Raji (cell line): ENCODE measurements around the gene DTL.
A peak's percentile ranks its signal among the peaks of the same experiment; 100 is the strongest.

Experiments
- POLR2A ChIP-seq: IDR thresholded peaks from 2 replicates; pipeline ENCODE4 v1.6.1; 2011; ENCODE audit warnings: low read depth, low read length, control low read depth; ENCODE audit not compliant: insufficient read depth

The DTL gene, protein sequence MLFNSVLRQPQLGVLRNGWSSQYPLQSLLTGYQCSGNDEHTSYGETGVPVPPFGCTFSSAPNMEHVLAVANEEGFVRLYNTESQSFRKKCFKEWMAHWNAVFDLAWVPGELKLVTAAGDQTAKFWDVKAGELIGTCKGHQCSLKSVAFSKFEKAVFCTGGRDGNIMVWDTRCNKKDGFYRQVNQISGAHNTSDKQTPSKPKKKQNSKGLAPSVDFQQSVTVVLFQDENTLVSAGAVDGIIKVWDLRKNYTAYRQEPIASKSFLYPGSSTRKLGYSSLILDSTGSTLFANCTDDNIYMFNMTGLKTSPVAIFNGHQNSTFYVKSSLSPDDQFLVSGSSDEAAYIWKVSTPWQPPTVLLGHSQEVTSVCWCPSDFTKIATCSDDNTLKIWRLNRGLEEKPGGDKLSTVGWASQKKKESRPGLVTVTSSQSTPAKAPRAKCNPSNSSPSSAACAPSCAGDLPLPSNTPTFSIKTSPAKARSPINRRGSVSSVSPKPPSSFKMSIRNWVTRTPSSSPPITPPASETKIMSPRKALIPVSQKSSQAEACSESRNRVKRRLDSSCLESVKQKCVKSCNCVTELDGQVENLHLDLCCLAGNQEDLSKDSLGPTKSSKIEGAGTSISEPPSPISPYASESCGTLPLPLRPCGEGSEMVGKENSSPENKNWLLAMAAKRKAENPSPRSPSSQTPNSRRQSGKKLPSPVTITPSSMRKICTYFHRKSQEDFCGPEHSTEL

DNA sequence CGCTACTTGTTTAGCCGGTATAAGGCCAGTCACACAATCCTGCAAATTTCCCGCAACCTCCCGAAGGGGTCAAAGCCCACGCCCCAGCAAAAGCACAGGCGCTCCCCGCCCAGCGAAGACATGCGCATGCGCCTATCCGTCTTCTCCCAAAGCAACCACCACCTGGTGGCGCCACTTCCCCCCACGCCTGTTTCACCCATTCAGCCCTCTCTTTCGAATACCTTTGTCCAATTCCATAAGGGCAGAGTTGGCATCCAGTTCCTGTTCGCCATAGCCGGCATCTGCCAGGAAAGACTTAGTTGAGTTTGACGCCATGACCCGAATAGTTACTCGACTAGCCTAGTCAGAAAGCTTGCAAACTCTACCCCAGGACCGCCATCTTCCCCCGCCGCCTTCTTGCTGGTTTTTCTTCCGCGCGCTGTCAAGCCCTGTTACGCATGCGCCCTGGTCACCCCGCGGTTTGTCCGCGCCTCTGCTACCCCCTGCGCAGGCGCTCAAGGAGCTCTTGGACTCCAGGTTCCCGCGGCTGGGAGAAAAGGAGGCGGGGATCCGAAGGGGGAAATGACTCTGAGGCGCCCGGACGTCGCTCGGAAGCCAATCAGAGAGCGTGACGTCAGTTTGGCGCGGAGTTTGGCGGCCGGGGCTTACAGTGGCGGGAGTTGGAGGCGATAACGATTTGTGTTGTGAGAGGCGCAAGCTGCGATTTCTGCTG is at the start of gene DTL, which contains the start of gene INTS7:
TSS of gene DTL (plus strand) at position 626 of the 712 bp plus-strand sequence. CDS start 143 bp downstream, outside the sequence.
TSS of gene INTS7 (minus strand) at position 435 of the 712 bp plus-strand sequence. CDS start at position 315, 120 bp downstream.
- peak; percentile 85 for TF ChIP-seq POLR2A

DNA sequence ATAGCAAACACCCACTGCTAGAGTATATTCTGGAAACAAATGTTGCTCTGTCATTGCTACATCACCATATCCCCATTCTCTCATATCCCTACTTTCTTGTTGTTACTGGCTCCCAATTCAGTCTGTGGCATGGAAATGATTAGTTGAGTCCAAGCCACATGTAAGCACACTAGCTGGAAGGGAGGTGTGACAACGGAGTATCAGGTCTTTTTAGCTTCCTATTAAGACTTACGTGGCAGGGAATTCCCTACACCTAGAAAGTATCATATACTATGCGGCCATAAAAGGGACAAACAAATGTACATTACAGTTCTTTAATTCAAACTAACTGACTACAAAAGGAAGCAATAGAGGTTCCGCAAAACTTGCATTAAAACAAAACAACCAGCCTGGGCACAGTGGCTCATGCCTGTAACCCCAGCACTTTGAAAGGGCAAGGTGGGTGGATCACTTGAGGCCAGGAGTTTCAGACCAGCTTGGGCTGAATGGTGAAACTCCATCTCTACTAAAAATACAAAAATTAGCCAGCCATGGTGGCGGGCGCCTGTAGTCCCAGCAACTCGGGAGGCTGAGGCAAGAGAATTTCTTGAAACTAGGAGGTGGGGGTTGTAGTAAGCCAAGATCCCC is 48.8 kb upstream of the DTL start:
- TF ChIP-seq POLR2A = no peak

DNA sequence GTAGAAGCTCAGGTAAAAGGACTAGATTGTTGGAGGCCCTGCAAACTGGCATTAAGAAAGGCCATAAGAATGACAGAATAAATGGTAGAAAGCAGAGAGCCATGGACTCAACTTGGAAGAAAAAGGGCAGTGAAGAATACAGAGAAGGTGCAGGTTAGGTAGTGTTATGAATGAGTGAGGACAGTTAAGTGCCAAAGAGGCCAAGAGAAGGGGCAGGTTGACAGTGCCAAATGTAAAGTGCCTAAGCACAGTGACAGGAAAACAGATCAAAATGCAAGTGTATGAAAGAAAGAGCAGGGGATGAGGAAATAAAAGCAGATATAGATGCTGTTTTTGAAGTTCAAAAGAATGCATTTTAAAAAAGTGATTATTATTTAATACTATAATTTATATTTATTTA is 43.9 kb upstream of the DTL start:
- no peak for TF ChIP-seq POLR2A

DNA sequence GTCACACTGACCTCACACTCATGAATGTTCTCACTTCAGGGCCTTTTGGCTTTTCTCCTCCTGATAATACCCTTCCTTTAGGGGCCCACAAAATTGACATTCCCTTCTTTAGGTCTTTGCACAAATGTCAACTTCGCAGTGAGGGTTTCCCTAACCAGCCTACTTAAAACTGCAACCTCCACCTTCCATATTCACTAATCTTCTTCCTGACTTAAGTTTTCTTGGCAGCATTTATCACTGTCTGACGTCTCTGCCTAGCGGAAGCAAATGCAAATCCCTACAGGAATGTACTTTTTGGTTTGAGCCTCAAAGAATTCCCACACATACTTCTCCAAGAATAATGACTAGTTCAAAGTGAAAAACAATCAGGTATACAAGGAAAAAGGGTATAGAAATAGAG is 33.0 kb upstream of the DTL start:
- no peak for TF ChIP-seq POLR2A

DNA sequence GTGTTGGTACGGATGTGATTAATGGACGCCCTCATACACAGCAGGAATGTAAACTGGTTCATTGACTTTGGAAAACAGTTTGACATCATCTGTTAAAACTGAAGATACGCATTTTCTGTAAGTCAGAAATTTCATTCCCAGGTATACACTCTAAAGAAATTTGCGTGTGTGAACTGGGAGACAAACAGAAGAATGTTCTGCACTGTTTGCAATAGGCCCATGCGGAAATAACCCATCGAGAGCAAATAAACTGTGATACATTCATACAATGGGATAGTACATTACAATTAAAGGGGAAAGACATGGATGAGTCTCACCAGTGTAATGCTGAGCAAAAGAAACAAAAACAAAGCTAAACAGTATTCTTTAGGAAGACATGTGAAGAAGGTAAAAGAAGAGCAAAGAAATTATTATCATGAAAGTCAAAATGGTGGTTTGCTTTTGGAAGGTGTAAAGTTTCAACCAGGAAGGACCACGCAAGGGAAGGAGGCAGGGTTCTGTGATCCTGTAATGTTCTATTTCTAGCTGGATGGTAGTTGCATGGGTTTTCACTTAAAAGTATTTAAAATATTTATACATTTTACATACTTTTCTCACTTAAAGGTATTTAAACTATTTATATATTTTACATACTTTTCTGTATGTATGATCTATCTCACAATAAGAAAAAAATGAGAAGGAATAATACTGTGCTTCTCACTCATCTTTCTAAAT is 30.5 kb upstream of the DTL start:
- no peak for TF ChIP-seq POLR2A

DNA sequence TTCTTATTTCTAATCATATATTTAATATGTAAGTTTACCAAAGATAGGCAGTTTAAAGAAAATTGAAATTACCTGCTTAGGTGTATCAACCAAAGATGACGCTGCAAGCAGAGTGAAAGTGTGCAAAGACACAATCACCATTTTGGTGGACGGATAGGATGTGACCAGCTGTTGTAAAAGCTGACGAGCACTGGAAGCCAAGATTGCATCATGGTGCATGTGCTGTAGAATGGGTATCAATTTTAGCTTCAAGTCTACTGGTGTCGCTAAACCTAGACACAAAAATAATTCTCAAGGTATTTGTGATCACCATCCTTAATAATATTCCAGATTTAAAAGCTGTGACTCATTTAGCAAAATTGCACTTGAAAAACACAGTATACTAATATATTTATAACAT is 28.4 kb upstream of the DTL start:
- no peak for TF ChIP-seq POLR2A

DNA sequence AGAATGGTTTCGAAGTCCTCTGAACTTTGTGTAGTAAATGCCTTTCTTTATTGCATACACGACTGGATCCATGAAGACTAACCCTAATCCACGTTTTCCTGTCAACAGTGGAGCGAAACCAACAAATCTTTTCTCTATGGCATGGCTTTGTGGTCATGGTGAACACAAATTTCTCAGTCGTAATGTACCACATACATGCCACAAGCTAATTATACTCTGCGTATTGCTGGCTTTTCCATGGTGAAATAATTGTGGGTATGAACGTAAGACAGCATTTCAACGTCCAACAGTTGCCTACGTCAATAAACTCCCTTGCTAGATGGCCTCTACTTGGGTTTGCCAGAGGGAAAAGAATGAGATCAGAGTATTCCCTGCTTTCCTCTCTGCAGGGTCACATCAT is 27.7 kb upstream of the DTL start:
- no peak for TF ChIP-seq POLR2A

DNA sequence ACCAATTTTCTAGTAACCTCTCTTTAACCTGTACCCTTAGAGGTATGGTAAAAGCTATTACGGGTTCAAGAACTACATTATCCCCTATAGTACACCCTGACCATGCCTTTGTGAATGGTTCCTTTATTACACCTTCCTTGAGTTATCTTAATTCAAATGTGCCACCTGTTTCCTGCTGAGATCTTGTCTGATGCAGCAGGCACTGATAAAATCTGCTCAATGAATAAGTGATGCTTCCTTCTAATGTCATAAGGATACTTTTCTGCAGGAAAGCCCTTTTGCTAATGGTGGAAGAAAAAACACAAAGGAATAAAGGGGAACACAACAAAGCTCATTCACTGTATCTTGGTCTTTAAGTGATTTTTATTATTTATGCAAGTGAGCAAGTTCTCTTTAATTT is 26.0 kb upstream of the DTL start:
- no peak for TF ChIP-seq POLR2A

DNA sequence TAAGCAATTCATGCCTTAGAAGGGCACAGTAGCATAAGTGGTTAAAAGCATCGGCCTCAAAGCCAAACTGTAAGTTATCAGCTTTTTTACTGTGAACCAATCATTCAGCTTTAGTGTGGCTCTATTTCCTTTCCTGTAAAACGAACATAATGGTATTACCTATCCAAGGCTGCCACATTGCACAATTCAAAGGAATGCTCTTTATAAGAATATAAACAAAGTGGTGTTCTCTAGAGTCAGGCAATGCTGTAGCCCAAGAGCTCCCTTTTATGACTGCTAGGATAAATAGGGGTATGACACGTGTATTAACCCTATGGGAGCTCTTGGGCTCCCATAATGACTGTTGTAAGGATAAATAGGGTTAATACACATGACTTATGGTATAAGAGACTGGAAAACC is 25.5 kb upstream of the DTL start:
- TF ChIP-seq POLR2A = no peak

DNA sequence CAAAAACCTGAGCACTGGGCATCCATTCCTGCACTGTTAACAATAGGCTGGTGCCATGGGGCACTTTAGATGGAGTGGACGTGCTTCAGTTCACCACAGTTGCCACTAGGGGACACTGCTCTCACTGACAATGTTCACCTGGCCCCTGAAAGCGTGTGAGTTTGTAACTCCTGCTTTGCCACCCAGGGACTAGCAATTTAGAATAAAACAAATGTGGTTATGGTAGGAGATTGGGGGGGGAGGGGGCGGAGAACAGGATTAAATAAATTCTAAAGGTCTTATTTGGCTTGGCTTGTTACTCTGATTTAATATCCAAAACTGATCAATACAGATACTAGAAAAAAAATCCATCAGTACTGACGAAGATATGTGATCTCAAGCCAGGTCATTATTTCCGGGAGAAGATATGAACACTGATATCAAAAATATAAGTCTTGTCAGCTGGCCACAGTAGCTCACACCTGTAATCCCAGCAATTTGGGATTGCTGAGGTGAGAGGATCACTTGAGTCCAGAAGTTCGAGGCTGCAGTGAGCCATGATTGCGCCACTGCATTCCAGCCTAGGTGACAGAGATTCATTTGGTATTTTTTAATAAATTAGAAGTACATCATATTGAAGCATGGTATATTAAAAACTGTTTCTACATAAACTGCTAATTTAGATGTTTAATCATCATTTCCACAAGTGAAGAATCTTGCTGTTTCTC is 23.4 kb upstream of the DTL start:
- TF ChIP-seq POLR2A = no peak

DNA sequence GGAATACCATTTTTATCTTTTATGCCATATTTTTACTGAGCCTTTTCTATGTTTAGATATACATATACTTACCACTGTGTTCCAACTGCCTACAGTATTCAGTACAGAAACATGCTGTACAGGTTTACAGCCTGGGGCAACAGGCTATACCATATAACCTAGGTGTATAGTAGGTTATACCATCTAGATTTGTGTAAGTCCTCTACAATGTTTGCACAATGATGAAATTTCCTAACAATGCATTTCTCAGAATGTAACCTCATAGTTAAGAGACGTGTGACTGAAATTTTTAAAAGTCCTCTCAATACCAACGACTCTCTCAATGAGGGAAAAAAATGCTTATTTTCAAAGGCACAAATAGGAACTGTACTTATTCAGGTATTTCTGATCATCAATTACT is 21.9 kb upstream of the DTL start:
- TF ChIP-seq POLR2A = no peak

DNA sequence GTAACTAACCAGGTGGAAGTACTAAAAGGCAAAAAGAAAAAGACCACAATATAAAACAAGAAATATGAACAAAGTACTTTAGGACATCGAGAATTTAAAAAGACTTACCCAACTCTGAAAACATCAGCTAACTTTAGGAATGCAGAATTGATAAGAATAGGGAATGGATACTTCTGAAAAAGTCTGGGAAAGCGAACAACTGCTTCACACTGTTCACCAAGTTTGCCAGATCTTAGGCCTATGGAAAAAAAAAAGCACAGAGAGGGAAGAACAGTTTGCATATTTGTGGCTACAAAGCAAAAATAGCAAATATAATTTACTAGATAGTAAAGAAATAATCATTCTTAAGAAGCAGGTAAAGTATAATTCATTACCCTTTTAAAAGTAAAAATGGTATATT is 14.6 kb upstream of the DTL start:
- no peak for TF ChIP-seq POLR2A

DNA sequence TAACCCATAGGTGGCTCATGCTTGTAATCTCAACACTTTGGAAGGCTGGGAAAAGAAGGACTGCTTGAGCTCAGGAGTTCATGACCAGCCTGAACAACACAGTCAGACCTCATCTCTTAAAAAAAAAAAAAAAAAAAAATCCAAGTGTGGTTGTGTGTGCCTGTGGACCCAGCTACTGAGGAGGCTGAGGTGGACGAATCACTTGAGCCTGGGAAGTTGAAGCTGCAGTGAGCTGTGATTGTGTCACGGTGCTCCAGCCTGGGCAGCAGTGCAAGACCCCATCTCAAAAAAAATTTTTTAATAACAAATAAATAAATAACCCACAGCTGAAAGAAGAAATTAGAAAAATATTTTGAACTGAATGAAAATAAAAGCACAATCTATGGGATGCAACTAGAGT is 14.0 kb upstream of the DTL start:
- TF ChIP-seq POLR2A = no peak
